Esophagus squamous epithelium (tissue), 5 donors: ENCODE measurements around the gene CCAR1. TPM values are rescaled to one million over a fixed set of nuclear protein-coding genes. Genes with fewer than 3 reads are reported as not detected.

Experiments
- DNase-seq: peaks from one replicate; lab custom pipeline; 2025; lab: John Stamatoyannopoulos, UW
- H3K27ac ChIP-seq, 4 donors: fragments of 200-600 bp; sonication (generic); one replicate each; pipeline ENCODE4 v1.5.1; 2016 to 2019; ENCODE audit warnings: mild to moderate bottlenecking in 1 of 4
- H3K27me3 ChIP-seq, 4 donors: fragments of 200-600 bp; sonication (generic); 1 replicate in 3 of 4; 2 replicates in 1 of 4; pipeline versions ENCODE4 v1.5.1 to v1.6.0; 2017 to 2021; ENCODE audit warnings: antibody characterized with exemption in 1 of 4
- H3K36me3 ChIP-seq, 3 donors: fragments of 200-600 bp; sonication (generic); one replicate each; pipeline ENCODE4 v1.5.1; 2016 to 2019
- H3K4me1 ChIP-seq, 3 donors: fragments of 200-600 bp; sonication (generic); one replicate each; pipeline ENCODE4 v1.5.1; 2017 to 2019
- H3K4me3 ChIP-seq, 4 donors: fragments of 200-600 bp; sonication (generic); 1 replicate in 3 of 4; 2 replicates in 1 of 4; pipeline ENCODE4 v1.5.1; 2016 to 2019; ENCODE audit warnings: mild to moderate bottlenecking in 2 of 4, moderate library complexity in 1 of 4
- H3K9me3 ChIP-seq, 3 donors: fragments of 200-600 bp; sonication (generic); one replicate each; pipeline ENCODE4 v1.5.1; 2016 to 2019
- CTCF ChIP-seq, 6 experiments: fragments of 450-650 bp in 4 of 6; fragments of 200-600 bp in 2 of 6; sonication (generic) in 2 of 6; IDR thresholded peaks; one replicate each; pipeline ENCODE4 v1.5.1; 2016 to 2019; ENCODE audit warnings: antibody characterized with exemption in 6 of 6, mild to moderate bottlenecking in 4 of 6, moderate library complexity in 4 of 6
- POLR2A ChIP-seq, 4 donors: fragments of 450-650 bp; IDR thresholded peaks; one replicate each; pipeline ENCODE4 v1.6.1; 2017; ENCODE audit warnings: antibody characterized with exemption in 4 of 4, mild to moderate bottlenecking in 4 of 4, moderate library complexity in 3 of 4
- WGBS, 2 donors: methylation state at CpG; one replicate each; pipeline ENCODE4 v1.1.5; 2018; 5-methylcytosine and 5-hydroxymethylcytosine counted together
- intact Hi-C: fragments of 100-400 bp; cut with DNase I; formaldehyde crosslinking; loops from one replicate; pipeline ENCODE4 v1.15.0; 2022
- total RNA-seq, 4 donors: library from RNA; depleted of rRNA; stranded (reverse); fragments of >200 nt; gene quantifications; one replicate each; pipeline ENCODE4 v1.1.0, GENCODE V29; 2016
- donor health status: DM: yes; HTN: yes; CAD: no.

The CCAR1 gene
- total RNA-seq, result 10 to 100 TPM; 30.4 to 60.1 (median 44.1) TPM

- H3K36me3 ChIP-seq, result peaks cover 0 to 32% (median 10%) of the 10 kb centered on the region in 3 donors
- H3K27me3 ChIP-seq, result no peaks in the 10 kb centered on the region
- H3K4me1 ChIP-seq, result peaks cover 9 to 17% (median 11%) of the 10 kb centered on the region in 3 donors
- H3K9me3 ChIP-seq, result no peaks in the 10 kb centered on the region
- H3K4me3 ChIP-seq, result peak within 1 kb of the TSS; percentile 77 to 94 (median 82)
- DNase-seq, result peak; percentile 87
- peak within 1 kb of the TSS; percentile 92 to 93 (median 92) for H3K27ac ChIP-seq
- WGBS, 2 donors, result 0% methylated on average over 27 to 39 of the region's 72 CpGs
- intact Hi-C loops, result no loop called here
- TF ChIP-seq CTCF (IDR thresholded peaks at IDR 0.05), result no peak
- peak in 3 of 4 donors; percentile 56 to 71 (median 65) for TF ChIP-seq POLR2A (IDR thresholded peaks at IDR 0.05)
Observed at GRCh38 chr10:68720793-68721672, at the start of gene CCAR1. Gene CCAR1 (plus strand): TSS chr10:68721239. CDS start chr10:68722505, 1,266 bp downstream.

- no peak for TF ChIP-seq POLR2A (IDR thresholded peaks at IDR 0.05)
- WGBS, 2 donors, result 73 to 94% methylated on average over 3 of the region's 3 CpGs
- Histone ChIP-seq H3K27ac (no peak overlapping the region), H3K36me3 (peaks cover 0 to 46% (median 0%) of the 10 kb centered on the region in 3 donors), H3K4me1 (no peaks in the 10 kb centered on the region), H3K4me3 (no peak overlapping the region), H3K9me3 (no peaks in the 10 kb centered on the region), H3K27me3 (no peaks in the 10 kb centered on the region)
- no peak for DNase-seq
- intact Hi-C loops, result no loop called here
Observed at GRCh38 chr10:68684413-68684812, 36.6 kb upstream of the CCAR1 start.

- intact Hi-C loops, result no loop called here
- Histone ChIP-seq H3K4me3 (no peak overlapping the region), H3K36me3 (peaks cover 0 to 4% (median 0%) of the 10 kb centered on the region in 3 donors), H3K27me3 (no peaks in the 10 kb centered on the region), H3K4me1 (no peaks in the 10 kb centered on the region), H3K27ac (no peak overlapping the region), H3K9me3 (no peaks in the 10 kb centered on the region)
- WGBS, 2 donors, result 84 to 96% methylated on average over 1 of the region's 1 CpG
- TF ChIP-seq POLR2A (IDR thresholded peaks at IDR 0.05), result no peak
- no peak for TF ChIP-seq CTCF (IDR thresholded peaks at IDR 0.05)
- no peak for DNase-seq
Observed at GRCh38 chr10:68696018-68696417, 25.0 kb upstream of the CCAR1 start.

GRCh38 chr10:68697106-68697505, 23.9 kb upstream of the CCAR1 start:
- H3K4me1 ChIP-seq, result no peaks in the 10 kb centered on the region
- intact Hi-C loops, result no loop called here
- WGBS, 2 donors, result 91 to 96% methylated on average over 1 of the region's 1 CpG
- TF ChIP-seq CTCF (IDR thresholded peaks at IDR 0.05) (no peak), POLR2A (IDR thresholded peaks at IDR 0.05) (no peak)
- no peak overlapping the region for H3K27ac ChIP-seq
- no peaks in the 10 kb centered on the region for H3K27me3 ChIP-seq
- H3K9me3 ChIP-seq, result no peaks in the 10 kb centered on the region
- H3K36me3 ChIP-seq, result no peaks in the 10 kb centered on the region
- no peak overlapping the region for H3K4me3 ChIP-seq
- DNase-seq, result no peak

- Histone ChIP-seq H3K4me3 (no peak overlapping the region), H3K36me3 (no peaks in the 10 kb centered on the region), H3K27ac (no peak overlapping the region), H3K4me1 (no peaks in the 10 kb centered on the region), H3K27me3 (no peaks in the 10 kb centered on the region), H3K9me3 (no peaks in the 10 kb centered on the region)
- no peak for TF ChIP-seq CTCF (IDR thresholded peaks at IDR 0.05)
- no peak for TF ChIP-seq POLR2A (IDR thresholded peaks at IDR 0.05)
- intact Hi-C loops, result no loop called here
- no peak for DNase-seq
- WGBS, 2 donors, result 60 to 94% methylated on average over 1 of the region's 1 CpG
Observed at GRCh38 chr10:68700197-68700596, 20.8 kb upstream of the CCAR1 start.
